ENCODE measurements around the gene NFIX.
A peak's percentile ranks its signal among the peaks of the same experiment; 100 is the strongest.

NFIX gene

DNA sequence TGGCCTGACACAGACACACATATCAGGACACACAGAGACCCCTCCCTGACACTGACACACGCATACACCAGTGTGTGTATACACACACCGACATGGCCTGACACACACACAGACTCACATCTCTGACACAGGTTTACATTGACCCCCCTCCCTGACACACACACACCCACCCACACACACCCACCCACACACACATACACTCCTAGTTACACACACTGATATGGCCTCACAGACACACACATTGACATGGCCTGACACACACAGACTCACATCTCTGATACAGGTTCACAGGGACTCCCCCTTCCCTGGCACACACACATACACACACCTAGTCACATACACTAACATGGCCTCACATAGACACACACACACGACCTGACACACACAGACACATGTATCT is 4.4 kb upstream of the NFIX start:
- DNase-seq (ENCODE audit: low spot score), result no peak

DNA sequence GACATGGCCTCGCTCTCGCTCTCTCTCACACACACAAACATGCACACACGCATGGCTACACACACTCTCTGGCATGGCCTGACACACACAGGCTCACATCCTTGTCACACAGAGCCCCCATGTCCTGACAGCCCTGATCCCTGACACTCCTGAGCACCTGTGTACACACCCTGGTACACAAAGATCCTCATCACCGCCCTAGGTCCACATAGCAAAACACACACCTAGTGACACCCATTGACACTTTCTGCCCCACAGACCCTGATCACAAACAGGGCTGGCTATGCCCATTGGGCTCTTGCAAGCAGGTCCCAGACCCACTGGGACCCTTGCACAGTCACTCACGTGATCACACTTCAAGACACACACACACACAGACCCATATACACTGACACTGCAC is 4.0 kb upstream of the NFIX start:
- DNase-seq (ENCODE audit: low spot score), result no peak

DNA sequence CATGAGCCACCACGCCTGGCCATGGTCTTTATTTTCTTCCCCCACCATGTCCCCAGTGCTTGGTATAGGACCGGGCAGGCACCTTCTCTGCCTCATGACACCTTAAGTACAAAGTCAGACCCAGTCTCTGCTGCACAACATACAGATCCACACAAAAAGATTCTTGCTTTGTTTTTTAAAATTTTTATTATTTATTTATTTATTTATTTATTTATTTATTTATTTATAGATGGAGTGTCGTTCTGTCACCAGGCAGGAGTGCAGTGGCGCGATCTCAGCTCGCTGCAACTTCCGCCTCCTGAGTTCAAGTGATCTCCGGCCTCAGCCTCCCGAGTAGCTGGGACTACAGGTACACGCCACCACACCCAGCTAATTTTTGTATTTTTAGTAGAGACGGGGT is 2.5 kb upstream of the NFIX start:
- DNase-seq (ENCODE audit: low spot score), result no peak

DNA sequence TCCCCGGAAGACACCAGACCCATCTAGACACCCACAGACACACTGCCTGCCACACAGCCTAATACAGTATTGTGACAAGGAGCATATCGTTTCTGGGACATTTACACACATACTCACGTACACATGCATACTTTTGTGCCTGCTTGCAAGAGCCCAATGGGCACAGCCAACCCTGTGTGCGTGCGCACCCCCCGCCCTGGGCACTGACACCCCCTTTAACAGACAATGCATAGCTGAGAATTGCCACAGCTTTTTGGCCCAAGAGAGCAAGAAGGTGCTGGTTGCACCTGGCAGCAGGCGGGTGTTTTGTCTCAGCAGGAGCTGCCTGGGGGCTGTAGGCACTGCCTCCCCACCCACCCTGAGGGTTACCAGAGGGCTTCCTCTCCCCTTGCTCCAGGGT is 1.7 kb upstream of the NFIX start:
- DNase-seq (ENCODE audit: low spot score), result no peak

DNA sequence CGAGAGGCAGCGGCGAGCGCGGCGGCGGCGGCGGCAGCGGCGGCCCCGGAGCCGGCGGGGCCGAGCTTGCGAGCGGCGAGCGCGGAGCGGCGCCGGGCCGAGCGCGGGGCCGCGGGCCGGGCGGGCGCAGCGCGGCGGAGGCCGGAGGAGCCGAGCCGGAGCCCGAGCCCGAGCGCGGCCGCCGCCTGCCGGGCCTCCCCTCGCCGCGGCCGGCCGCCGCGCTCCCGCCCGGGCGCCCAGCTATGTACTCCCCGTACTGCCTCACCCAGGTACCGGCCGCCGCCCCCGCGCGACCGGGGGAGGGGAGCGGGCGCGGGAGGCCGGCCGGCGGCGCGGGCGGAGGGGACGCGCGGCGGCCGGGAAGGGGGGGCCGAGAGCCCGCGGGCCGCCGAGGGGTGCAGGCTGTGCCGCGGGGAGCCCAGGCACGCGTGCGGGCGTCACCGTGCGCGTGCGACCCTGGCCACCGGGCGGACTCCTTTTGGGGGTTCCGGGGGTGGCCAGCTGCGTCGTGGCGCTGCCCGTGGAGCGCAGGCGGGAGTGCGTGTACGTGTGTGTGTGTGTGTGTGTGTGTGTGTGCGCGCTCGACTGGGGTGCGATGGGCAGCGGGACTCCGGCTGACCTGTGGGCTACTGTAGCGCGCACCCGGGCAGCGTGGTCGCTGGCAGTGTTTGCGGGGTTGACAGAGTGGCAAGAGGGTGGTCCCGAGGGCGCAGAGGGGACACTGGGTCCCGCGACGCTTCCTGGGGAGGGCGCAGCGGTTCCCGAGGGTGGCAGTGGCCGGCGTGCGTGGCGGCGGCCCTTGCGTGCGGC is 526 bp downstream of the NFIX start:
- peak; percentile 14 for DNase-seq (ENCODE audit: low spot score)

DNA sequence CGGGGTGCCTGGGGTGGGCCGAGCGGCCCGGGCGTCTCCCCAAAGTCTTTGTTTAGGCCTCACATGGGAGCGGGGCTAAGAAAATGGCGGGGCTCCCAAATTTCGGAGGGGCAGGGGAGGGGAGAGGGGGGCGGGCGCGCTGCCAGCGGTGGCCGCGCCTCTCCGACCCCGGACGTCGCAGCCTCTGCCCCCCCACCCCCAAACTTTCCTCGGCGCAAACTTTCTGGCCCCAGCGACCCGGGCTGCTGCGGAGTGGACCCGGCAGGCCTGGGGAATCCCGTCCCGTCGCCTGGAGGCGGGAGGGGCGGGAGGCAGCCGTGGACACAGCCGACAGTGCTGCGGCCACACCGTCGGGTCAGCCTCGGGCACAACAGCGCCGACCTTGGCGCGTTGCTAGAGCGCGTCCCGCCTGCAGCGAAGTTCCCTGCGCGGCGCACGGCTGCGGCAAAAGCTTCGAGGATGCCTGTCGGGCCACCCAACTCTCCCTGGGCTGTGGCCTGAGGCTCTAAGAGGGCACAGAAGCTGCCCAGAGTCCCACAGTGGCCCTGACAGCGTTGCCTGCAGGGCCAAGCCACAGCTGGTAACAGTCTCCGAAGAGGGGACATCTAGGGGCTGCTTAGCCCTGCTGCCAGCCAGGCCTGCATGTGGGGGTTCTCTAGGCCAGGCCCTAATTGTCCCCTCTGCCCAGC is 1.3 kb downstream of the NFIX start:
- DNase-seq (ENCODE audit: low spot score), result no peak

DNA sequence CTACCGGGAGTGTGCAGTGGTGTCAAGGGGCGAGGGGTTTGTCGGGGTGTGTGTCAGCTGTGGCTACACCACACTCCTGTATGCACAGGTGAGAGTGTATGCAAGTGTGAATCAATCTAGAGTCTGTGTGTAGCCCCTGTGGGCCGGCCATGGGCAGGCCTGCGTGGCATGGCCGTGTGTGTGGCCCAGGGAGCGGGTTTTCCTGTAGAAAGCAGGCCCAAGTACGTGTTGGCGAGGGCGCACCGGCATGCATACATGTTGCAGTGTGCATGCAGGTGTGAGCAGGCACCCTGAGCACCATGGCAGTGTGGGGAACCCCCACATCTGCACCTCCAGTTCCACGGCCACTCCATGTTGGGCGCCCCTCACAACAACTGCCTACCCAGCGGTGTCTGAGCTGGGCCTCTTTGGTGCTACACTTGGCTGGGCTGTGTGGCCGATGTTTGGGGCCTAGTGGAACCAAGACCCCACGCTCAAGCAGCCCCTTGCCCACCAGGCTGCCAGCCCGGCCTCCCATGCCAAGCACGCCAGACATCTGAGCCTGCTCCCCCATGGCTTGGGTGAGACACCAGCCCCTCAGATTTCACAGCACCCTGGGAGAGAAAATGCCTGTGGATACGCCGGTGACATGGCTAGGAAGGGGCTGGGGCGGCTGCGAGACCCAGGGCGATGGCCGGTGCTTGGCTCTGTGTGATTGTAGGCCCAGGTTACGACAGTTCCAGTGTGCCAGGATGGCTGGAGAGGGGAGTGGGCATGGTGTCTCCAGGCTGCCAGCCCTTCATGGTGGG is 2.1 kb downstream of the NFIX start:
- no peak for DNase-seq (ENCODE audit: low spot score)

DNA sequence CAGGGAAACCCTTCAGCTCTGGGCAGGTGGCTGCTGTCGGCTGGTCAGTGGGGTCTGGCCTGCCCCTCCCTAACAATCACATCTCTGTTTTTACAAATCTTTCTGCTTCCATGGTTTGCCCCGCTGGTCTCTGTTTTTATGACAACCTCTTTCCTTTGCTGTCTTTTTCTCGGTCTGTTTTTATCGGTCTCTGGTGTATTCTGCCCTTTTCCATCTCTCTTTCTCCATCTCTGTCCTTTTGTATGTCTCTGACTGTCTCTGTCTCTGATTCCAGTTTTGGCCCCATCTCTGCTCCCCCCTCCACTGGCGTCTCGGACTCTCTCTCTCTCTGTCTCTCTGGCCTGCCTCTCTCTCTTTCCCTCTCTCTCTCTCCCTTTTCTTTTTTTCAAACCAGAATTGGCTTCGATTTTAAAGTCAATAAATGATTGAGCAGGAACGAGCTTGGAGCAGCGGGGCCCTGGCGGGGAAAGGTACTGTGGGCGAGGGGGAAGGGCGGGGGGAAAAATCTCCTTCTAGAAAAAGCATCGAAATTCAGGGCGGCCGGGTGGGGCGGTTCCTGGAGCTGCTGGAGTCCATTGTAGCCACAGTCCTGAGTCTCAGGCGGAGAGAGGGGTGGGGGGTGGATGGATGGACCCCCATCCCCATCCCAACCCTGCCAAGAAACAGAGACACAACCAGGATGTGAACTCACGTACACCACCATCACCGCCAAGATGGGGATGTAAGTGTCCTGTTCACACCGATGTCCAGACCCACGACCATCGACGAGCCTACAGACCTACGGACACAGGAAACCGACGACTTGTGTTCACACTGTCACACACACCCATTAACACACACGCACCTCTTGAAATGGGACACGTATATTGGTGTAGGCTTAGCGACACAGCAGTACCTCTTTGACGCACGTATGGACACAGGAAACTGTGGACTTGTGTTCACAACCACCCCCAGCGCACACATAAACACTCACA is 3.0 kb downstream of the NFIX start:
- no peak for DNase-seq (ENCODE audit: low spot score)

DNA sequence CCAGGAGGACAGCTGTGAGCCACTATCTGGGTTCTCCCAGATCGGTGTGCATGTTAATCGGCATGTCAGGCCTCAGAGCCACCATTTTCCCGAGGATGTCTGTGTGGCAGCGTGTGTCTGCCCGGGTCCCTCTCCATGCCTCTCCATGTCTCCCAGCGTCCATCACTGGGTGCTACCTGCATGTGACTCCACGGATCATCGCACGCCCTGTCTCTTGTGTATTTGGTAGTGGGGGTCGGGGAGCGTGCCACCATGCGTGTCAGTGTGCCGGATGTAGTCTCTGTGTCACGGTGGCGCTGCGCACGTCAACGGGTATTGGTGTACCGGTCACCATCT is 5.9 kb downstream of the NFIX start:
- DNase-seq (ENCODE audit: low spot score), result no peak

DNA sequence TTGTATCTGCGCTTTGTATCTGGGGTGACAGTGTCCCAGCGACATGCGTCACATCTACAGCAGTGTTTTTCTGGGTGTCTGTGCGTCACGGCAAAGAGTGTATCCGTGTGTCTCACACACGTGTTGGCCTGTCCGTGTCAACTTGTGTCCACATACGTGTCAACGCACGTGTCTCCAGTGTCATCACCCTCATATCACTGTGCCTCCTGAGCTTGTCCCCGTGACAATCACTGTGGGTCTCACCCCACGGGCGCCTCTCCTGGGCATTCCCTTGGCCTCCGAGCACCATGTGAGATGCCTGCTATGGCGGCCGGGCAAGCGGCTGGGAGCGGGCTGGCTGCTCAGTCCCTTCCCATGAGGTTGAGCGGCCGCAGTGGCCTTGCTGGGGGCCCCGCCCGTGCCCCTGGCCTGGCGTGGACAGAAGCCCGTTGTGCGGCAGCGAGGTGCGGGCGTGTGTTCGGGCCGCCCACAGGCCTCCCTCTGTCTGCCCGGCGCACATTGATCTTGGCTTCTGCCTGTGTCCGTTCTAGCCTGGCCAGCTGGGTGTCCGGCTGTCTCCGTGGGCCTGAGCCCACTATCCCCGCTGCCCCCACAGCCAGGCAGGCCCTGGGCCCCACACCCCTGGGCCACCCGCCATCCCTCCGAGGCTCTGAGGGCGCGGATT is 6.4 kb downstream of the NFIX start:
- no peak for DNase-seq (ENCODE audit: low spot score)

DNA sequence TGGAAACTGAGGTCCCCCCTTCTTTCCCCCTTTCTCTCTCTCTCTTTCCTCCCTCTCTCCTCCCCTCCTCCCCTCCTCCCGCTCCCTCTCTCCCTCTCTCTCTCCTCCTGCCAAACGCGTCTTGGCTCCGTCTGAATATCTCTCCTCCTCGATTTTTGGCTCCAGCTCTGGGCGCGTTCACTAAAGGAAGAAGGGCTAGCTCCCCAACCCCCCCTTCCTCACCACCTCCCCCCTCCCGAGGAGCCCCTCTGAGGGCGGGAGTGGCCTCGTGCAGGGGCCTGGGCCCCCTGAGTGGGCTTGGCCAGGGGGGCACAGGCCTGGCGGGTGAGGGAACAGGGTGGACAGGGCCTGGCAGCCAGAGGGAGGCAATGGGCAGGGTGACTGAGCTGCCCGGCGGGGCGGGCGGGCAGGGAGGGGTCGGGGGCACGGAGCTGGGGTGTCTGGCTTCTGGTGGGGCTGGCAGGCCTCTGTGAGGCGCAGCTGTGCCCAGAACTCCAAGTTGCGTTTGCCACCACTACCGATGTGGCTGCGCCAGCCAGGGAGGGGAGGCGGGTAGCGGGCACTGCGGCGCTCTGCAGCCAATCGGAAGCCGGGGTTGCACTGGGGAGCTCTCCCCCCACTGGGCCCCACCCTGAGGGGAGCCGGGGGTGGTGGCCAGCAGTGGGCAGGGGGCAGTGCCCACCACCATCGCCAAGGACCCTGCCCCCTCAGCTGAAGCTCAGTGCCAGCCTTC is 7.1 kb downstream of the NFIX start:
- no peak for DNase-seq (ENCODE audit: low spot score)

DNA sequence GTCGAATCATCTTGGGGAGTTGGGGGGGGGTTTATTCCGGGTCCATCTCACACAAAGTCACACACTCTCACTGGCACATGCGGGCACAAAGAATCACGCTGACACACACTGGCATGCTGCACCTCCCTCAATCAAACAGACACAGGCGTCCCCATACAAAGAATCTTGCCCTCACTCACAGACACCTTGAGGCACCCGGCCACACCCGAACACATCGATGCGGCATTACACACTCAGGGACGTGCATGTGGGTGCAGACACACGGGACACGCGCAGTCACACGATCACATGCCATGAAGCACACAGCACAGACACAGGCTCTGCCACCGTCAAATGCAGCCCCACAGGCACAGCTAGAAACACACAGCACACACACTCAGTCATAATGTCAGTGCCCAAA is 7.8 kb downstream of the NFIX start:
- DNase-seq (ENCODE audit: low spot score), result no peak

DNA sequence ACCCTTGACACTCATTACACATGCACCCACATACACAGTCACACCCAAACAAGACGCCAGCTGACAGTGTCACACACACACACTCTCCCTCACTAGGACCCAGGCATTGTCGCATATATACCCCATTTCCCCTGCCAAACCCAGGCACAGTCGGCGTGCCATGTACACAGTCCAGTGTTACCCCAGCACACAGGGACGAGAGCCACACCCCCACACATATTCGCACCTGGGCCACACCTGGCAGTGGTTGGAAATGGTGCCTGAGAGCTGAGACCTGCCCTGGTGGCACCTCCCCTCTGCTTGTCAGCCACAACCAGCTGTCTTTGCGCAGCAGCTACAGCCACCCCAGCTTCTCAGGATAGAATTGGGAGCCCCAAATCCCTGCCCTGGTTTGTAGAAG is 9.0 kb downstream of the NFIX start:
- DNase-seq (ENCODE audit: low spot score), result no peak

DNA sequence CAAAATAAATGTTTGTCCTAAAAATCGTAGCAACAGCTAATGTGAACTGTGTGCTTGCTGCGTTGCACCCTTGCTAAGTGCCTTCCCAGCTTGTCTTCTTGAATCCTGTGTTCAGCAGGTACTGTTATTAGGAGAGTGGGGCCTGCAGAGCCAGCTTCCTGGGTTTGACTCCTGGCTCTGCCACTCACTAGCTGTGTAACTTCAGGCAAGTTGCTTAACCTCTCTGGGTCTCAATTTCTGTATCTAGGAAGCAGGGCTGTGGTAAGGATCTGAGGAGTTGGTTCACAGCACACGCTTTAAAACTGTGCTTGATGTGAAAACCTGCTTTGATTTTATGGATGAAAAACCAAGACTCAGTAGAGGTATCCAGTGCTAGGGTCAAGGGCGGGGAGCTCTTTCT is 10.0 kb downstream of the NFIX start:
- DNase-seq (ENCODE audit: low spot score), result no peak

DNA sequence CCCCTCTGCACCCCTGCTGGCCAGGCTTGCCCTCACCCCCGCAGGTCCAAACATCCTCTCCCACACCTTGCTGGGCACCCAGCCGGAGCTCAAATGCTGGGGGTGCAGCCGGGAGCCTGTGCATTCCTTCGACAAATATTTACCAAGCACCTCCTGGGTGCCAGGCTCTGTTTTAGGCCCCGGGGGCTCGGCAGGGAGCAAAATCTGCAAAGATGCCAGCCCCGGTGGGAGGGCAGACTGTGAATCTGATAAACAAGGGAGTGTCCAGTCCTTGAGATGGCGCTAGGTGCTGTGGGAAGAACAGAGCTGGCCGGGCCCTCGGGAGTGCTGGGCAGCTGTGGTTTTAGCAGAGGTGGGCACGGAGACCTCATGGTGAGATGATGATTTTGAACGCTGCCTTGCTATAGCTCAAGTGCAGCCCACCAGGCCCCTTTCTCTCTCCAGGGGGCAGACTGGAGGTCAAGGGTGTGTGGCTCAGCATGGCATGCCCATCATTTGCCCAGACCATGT is 10.6 kb downstream of the NFIX start:
- DNase-seq (ENCODE audit: low spot score), result no peak

DNA sequence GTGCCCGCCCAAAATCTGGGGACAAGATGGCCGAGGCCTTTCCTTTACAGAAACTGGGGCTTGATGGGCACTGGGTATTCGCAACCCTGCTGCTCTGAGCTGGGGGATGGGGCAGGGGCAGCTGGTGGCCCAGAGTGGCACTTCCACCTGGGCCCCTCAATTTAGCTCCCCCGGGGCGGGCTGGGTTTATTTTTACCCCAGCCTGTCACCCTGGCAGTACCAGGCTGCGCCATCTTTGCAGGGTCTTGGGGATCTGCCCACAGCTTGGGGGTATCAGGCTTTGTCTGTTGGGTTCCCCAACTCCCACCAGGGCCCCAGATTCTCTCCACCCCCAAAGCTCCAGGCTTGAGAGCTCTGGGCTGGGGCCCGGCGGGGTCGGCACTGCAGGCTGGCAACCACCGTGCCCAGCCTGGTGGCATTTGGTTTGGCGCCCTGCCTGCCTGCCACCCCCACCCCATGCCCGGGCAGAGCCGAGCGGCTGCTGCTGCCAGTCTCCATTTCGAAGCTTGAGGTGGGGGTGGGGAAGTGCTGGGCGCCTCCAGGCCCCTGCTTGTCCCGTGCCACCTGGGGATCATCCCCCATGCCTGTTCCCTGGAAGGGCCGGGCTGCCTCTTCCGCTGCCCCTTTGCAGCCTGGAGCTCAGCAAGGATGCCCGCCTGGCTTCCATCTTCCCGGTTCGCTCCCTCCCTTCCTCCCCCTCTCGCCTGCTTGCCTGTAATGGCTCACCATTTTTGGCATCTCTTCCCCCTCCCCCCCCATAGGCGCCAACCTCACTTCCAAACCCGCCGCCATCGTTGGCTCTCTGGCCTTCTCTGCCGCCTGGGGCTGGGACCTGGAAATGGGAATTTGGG is 11.4 kb downstream of the NFIX start:
- DNase-seq (ENCODE audit: low spot score), result no peak

DNA sequence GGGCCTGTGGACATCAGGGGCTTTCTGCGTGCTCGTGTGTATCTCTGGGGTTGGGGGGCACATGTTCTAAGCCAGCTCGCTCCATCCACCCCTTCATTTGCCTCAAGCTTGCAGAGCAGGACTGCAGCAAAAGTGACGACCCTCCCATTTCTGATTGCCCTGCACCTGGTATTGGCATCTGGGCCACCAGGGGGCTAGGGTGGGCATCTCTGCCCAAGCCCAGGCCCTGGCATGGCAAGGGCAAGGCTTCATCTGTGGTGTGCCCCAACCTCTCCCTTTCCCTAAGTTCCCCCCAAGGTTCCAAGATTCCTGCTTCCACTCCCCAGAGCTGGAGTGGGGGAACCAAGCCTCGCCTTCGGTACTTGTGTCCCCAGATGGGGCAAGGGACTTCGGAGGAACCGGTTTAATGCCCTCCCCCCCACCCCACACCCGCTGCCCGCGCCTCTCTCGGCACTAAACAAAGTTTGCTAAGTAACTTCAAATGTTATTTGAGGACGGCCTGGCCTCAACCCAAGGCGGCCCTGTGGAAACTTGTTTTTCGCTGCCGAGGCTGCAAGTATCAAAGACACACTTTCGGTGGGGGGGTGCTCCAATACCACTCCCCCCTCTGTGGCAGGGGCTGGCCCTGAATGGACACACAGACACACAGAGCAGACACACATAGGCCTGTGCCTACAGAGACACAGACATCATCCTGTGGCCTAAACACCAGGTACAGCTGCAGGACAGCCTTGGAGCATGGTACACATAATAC is 12.2 kb downstream of the NFIX start:
- DNase-seq (ENCODE audit: low spot score), result no peak

DNA sequence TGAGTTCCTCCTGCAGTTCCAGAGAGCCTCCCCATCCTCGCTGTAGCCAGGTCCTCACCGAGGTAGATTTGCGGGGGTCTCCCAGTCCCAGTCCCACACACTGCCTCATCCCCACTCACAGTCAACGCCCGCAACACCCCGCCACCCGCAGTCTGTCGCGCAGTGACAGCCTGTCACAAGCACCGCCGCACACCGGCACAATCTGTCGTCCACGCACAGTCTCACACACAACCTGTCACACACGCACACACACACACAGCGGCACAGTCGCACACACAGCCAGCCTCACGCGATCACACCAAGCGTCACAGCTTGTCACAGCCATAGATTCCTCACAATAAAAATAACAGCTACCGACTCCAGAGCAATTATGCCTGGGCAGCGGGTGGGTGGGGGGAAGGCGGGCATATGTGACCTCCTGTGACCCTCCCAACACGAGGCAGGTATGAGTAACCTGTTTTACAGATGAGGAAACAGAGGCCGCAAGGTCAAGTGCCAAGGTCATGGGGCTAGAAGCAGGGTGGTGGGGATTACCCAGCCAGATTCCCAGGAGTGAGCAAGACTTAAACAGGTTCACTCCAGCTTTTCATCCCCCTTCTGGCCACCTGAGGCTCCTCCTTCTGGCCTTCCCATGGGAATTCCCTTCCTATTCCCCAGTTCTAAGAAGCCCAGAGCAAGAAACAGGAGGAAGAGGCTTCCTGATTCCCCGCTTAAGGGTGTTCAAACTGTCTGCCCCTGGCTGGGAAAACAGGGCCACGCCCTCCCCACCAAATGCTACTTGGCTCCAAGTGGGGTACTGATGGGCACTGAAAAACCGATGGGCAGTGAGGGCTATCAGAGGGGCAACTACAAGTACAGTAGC is 13.9 kb downstream of the NFIX start:
- no peak for DNase-seq (ENCODE audit: low spot score)

Data from LoVo (cell line).